ENCODE results near the gene PLK3.
"Not testable (repeated sequence)": the region's sequence is repeated elsewhere in the genome, so short reads cannot be mapped to it uniquely, and the experiment has no call there.

Gene PLK3

DNA sequence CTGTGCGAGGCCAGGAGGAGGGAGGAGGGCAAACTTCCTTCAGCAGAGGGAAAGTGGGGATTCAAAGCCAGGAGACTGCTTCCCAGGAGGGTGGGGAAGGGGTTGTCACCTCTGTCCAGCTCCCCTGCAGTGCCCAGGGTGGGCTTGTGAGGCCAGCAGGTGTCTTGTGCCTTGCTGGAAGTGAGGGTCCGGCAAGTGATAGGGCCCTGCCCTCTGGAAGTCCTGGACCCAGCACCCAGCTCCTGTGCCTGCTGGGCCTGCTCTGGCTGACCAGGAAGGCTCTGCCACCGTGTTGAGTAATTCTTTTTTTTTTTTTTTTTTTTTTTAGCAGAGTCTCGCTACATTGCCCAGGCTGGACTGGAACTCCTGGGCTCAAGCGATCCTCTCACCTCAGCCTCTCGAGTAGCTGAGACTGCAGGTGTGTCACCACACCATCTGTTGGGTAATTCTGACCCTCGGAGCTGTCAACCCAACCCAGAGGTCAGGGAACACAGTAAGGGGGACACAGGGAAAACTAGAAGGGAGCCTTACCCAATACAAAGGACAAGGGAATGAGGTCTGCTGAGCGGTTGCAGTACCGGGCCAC is 13.2 kb upstream of the PLK3 start:
- DNase-seq = no peak

DNA sequence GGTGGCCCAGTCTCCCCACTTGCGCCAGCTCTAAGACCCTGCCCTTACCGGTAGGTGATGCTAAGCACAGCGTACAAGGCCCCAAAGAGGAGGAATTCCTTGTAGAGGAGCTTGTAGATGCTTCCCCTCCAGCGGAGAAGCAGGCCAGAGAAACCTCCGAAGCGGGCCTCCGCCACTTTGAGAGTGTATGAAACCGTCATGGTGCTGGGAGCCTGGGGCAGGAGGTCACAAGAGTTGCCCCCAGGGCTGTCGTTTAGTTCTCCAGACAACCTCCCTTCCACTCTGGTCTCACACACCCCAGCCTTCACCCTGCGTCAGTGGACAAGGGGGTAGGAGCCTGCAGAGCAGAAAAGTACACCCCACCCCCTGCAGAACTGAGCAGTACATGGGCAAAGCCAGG is 12.7 kb upstream of the PLK3 start:
- no peak for DNase-seq

DNA sequence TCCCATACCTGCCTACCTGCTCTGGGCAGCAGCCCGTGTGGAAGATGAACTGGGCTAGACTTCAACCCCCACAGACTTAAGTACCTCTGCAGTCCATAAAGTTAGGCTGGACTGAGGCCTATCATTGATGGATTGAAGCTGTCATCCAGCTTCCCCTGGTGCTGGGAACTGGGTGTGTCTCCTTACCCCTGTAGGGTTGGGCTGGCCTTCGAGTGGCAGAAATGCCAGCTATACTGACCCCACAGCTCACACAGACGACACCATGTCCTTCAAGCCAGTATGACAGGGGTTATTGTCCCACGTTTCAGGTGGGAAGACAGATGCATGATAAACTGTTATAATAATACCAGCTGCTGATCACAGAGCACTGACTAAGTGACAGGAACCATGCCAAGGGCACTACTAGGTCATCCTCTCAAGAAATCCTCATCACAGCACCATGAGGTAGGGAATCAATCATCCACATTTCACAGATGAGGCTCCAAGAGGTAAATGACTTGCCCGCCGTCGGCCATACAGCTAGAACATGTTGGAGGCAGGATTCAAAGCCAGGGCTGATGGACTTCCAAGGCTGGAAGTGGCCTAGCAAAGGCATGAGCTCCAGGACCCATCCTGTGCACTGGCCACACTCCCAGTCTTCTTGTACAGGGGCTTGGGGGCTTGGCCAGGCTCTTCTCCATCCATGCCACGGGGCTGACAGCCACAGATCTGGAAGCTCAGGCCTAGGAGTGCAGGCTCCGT is 11.9 kb upstream of the PLK3 start, which contains the start of gene BEST4:
Gene BEST4 (minus strand): TSS at position 51 of the 741 bp plus-strand sequence. CDS start 465 bp downstream, outside the sequence.
- DNase-seq = no peak

DNA sequence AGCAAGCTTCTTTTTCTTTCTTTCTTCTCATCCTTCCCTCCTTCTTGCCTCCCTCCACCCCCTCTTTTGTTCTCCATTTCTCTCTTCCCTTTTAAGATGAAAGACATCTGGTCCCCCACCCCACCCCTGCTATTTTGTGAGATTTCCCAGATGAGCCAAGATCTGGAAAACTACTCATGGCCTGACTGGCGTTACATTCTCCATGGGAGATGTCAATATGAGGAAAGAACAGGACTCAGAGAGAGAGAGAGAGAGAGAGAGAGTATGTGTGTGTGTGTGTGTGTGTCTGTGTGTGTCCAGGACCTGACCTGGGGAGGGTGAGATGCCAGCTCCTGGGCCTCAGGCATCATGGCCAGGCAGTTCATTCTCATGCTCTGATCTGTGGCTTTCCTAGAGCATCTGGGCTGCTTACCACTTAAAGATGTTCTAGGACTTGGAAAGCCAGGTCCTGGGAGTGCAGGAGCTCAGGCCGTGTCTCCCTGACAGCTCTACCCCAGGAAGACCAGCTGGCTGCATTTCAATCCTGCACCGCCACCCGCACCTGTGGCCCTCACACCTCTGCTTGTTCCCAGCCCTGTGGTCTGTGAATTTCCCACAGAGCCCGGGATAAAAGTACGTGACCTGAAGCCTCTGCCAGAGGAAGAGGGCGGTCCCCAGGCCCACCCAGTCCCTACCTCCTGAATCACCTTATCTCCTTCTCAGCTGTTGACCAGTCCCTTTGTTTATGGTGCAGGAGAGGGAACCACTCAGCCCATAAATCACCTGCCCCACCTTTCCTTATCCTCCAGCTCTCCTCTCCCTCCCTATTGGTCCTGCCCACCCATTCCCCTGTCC is 9.0 kb upstream of the PLK3 start:
- DNase-seq = no peak

DNA sequence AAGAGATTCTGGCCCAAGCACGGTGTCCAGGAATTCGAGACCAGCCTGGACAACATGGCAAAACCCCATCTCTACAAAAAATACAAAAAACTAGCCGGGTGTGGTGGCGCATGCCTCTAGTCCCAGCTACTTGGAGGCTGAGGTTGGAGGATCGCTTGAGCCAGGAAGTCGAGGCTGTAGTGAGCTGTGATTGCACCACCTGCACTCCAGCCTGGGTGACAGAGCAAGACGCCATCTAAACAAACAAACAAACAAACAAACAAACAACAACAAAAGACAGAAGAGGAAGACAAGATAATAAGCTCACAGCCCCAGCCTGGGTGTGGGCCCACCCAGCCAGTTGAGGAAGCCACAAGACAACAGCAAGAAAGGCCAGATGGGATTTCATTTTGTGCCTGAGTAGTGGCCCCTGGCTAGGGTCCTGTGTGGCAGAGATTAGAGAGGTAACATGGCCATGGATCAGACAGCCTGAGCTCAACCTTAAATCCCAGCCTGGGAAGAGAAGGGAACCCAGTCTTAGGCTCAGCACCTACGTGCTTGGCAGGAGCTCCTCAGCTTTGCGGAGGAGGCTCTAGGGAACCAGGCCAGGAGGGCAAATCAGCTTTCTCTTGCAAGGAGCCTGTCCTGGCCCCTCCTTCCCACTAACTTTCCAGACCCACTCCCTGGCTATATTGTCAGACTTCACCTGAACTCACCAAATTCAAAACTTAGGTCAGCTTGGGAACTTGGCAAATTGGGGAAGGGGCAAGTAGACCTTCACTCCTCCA is 7.3 kb upstream of the PLK3 start:
- DNase-seq = no peak

DNA sequence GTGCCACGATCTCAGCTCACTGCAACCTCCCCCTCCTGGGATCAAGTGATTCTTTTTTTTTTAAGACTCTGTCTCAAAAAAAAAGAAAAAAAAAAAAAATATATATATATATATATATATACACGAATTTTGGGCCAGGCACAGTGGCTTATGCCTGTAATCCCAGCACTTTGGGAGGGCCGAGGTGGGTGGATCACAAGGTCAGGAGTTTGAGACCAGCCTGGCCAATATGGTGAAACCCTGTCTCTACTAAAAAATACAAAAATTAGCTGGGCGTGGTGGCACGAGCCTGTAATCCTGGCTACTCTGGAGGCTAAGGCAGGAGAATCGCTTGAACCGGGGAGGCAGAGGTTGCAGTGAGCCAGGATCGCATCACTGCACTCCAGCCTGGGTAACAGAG is 2.3 kb upstream of the PLK3 start:
- DNase-seq = not testable (repeated sequence)

DNA sequence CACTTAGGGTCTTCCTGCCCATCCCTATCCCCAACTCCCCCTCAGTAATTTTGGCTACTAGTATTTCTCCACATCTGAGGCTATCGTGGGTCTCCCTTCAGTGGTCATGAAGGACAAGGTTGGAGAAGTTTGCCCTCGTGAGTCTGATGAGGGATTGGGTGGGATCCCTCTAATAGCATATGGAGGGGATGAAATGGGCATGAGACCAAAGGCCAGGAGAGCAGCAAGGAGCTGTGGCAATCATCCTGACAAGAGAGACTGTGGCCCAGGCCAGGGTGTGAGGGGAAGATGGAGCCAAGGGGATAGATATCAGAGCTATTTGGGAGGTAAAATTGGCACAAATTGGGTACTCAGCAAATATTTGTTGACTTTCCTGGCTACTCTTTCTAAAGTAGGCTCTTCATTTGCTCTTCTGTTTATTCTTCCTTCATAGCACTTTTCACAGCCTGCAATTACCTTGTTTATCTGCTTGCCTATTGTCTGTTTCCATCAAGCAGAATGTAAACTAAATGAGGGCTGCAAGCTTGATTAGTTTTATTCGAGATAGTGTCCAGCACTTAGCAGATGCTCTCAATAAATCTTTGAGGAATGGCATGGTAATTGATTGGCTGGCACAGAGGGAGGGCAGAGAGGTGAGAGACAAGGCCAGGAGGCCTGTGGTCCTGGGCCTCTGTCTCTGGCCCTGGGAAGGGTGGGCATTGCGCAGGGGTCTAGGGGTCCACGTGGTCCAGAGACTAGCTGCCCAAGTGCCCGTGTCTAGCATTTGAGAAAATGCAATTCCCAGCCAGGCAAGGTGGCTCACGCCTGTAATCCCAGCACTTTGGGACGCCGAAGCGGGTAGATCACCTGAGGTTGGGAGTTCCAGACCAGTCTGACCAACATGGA is 1.5 kb upstream of the PLK3 start:
- DNase-seq = no peak

DNA sequence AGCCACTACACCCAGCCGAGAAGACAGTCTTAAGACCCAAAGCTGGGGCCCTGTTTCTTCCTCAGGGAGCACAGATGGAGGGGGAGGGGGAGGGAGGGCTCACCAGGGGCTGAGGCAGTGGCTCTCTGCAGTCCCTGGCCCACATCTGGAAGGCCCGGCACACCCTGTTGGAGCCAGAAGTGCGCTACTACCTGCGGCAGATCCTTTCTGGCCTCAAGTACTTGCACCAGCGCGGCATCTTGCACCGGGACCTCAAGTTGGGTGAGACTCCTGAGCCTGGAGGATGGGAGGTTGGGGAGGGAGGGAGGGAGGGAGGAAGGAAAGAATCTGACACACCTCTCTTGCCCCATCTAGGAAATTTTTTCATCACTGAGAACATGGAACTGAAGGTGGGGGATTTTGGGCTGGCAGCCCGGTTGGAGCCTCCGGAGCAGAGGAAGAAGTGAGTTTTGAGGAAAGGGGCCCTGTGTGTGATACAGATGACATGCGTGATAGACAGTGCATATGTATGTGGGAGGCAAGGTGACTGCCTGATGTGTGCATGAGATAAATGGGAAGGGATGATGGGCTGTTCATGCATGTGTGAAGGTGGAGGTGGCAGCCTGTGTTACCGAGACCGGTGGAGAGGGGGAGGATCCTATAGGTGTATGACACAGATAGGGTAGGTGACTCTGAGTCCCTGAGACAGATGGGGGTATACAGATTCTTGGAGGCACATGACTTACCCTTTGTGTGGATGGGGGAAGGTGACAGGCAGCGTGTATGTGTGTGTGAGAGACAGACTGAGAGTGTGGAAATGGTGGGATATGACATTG is 1.5 kb downstream of the PLK3 start:
- peak in 18 of 56 donors; percentile 15 to 65 (median 51) for DNase-seq

DNA sequence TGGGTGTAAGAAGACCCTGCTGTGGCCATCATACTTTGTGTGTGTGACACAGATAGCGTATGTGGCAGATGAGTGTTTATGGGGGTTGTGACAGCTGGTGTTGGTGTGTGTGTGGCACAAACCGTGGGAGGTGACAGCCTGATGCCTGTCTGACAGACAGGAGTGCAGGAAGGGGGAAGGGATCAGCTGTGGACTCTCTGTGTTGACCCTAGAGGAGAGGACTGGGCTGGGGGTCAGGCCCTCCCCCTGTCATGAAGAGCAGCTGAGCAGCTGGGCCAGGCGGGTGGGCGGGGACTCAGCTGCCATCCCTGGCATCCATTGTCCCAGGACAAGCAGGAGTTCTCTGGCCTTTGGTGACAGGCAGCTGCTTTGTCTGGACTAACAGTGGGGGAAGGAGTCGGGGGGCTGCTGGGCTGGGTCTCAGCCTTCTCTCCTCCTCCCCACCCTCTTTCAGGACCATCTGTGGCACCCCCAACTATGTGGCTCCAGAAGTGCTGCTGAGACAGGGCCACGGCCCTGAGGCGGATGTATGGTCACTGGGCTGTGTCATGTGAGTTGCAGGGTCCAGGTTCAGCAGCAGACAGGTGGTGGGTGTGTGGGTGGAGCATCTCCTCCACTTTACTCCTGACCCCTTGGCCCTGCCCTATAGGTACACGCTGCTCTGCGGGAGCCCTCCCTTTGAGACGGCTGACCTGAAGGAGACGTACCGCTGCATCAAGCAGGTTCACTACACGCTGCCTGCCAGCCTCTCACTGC is 2.3 kb downstream of the PLK3 start:
- peak in 33 of 56 donors; percentile 22 to 77 (median 52) for DNase-seq

DNA sequence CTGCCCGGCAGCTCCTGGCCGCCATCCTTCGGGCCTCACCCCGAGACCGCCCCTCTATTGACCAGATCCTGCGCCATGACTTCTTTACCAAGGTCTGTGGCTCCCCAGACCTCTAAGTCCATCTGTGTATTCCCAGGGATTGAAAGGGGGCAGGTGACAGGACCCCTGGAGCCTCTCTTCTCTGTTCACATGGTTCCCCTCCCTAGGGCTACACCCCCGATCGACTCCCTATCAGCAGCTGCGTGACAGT is 2.8 kb downstream of the PLK3 start:
- DNase-seq = no peak

DNA sequence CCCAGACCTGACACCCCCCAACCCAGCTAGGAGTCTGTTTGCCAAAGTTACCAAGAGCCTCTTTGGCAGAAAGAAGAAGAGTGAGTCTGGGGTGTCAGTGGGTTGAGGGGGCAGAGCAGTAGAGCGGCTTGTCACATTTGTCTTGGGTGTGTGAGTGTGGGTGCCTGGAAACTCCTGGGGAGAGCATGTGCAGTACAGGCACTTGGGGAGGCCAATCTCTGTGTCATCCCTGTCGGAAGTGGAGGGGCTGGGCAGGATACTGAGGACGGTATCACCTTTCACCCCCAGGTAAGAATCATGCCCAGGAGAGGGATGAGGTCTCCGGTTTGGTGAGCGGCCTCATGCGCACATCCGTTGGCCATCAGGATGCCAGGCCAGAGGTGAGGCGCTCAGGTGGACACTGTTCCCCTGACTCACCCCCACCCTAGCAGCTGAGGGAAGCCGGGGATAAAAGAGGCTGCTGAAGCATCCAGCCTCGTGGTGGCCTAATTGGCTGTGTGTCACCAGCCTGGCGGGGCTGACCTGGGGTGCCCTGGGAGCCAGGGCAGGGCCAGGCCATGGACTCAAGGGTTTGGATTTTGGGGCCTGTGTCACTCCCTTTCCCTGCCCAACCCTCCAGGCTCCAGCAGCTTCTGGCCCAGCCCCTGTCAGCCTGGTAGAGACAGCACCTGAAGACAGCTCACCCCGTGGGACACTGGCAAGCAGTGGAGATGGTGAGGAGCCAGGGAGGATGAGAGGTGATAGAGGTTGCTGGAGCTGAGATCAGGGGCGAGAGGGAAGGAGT is 3.3 kb downstream of the PLK3 start:
- DNase-seq = peak in 4 of 56 donors; percentile 13 to 38 (median 20)

DNA sequence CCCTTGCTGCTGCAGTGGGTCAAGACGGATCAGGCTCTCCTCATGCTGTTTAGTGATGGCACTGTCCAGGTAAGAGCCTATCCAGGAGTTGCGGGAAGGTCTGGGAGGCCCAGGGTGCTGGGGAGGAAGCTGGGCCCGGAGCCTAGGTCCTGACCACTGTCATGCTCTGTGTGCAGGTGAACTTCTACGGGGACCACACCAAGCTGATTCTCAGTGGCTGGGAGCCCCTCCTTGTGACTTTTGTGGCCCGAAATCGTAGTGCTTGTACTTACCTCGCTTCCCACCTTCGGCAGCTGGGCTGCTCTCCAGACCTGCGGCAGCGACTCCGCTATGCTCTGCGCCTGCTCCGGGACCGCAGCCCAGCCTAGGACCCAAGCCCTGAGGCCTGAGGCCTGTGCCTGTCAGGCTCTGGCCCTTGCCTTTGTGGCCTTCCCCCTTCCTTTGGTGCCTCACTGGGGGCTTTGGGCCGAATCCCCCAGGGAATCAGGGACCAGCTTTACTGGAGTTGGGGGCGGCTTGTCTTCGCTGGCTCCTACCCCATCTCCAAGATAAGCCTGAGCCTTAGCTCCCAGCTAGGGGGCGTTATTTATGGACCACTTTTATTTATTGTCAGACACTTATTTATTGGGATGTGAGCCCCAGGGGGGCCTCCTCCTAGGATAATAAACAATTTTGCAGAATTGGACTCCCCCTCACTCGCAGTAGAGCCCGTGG is 5.3 kb downstream of the PLK3 start:
- DNase-seq = no peak

DNA sequence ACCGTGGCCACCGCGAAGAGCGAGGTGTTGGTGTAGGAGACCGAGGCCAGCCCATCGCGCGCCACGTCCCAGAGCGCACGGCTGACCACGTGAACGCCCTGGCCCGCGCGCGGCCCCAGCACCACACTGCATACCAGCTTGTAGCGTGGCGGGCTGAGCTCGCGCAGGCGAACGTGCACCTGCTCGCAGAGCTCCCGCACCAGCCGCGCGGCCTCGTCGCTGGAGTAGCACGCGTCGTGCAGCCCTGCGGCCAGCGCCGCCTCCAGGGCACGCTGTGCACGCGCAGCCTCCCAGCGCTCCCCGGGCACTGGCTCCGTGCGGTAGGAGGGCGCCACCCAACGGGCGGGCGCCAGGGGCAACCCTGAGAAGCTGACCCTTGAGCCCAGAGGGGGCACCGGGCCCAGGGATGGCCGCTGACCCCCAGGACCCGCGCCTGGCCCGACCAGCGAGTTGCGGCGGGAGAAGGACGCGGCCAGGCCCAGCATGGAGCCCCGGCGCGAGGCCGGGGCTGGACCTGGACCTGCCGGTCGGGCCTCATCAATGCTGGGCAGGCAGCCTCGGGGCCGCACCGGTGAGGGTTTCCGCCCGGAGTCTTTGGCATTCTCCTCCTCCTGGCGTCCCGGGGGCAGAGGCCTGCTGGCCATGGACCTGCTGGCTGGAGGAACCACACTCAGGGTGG is 6.0 kb downstream of the PLK3 start:
- DNase-seq = no peak

DNA sequence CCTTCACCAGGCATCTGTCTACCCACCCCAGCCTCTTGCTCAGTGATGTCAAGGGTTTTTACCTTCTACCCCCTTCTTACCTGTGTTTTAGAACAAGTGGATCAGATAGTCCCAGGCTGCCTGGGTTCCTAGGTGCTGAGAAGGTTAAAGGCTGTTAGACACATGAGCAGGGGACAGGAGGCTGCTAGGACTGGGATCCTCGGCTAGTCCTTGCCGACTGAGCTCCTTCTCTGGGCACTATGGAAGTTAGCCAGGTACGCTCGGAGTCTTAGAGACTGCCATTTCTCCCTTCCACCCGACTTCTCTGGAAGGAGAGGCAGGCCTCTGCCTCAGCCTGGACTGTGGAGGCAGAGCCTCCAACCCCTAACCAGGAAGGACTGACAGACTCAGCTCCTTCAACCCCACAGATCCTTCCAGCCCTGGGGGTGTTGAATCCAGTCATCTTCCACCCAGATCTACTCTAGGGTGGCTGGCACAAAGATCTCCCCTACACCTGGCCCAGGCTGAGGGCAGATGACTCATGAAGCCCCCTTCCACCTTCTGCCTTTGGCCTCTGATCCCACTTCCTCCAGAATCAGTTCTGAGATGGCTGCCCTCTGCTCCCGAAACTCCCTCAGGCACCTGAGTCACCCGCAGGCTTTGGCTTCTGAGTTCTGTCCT is 6.7 kb downstream of the PLK3 start, which contains the start of gene DYNLT4:
Gene DYNLT4 (minus strand): TSS at position 648 of the 660 bp plus-strand sequence. CDS start 683 bp downstream, outside the sequence.
- no peak for DNase-seq

DNA sequence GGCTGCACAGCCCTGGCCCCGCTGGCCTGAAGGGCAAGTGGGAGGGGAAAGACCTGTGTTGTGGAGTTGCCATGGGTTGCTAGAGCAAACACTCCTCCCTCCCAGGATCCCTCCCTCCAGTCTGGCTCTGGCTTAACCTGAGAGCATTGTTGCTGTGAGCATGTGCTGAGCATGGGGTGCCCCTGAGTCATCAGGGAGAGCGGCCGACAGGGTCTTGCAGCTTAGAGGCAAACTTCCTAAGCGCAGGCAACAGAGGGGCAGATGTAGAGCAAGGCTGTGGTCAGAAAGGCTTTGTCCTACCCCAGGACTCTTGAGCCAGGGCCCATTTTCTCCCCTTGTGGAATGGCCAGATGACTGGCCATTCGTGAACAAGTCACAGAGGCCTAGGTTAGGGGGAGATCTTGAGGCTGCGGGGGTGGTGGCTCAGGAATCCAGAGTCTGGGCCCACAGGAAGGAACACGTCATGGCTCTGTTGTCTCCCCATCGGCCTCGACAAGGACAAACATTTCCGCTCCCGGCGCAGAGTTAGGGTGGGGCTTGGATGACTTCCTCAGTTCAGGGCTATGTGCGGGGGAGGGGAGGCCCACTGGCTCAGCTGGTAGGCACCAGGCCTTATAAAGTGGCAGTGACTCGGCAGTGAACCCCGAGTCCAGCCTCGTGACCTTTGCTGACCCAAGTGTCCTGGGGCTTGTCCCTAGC is 7.3 kb downstream of the PLK3 start:
- peak in 50 of 56 donors; percentile 33 to 83 (median 58) for DNase-seq
